GDM1 (cell line): ENCODE measurements around the gene FOXC1.

Experiments
- DNase-seq: peaks from one replicate; lab custom pipeline; 2025; lab: John Stamatoyannopoulos, UW

FOXC1 gene

GRCh38 chr6:1609648-1610496, at the start of gene FOXC1:
FOXC1 (plus strand) TSS chr6:1609915; CDS start chr6:1610446, 531 bp downstream.
- peak; percentile 63 for DNase-seq

- DNase-seq: no peak
These were observed 49.2 kb upstream of the FOXC1 start for GRCh38 chr6:1560281-1561058.

- DNase-seq: no peak
These were observed 48.4 kb upstream of the FOXC1 start for GRCh38 chr6:1561355-1561754.

- no peak for DNase-seq
These were observed 47.4 kb upstream of the FOXC1 start for GRCh38 chr6:1562171-1562955.

- no peak for DNase-seq
These were observed 40.3 kb upstream of the FOXC1 start for GRCh38 chr6:1569377-1569776.

GRCh38 chr6:1570848-1571247, 38.9 kb upstream of the FOXC1 start:
- DNase-seq: no peak

GRCh38 chr6:1572892-1573291, 36.8 kb upstream of the FOXC1 start:
- DNase-seq: no peak

GRCh38 chr6:1574083-1574761, 35.5 kb upstream of the FOXC1 start:
- no peak for DNase-seq

GRCh38 chr6:1574890-1575209, 34.9 kb upstream of the FOXC1 start:
- no peak for DNase-seq

GRCh38 chr6:1575210-1576041, 34.3 kb upstream of the FOXC1 start:
- no peak for DNase-seq

GRCh38 chr6:1576166-1576565, 33.5 kb upstream of the FOXC1 start:
- DNase-seq: no peak

GRCh38 chr6:1576711-1577110, 33.0 kb upstream of the FOXC1 start:
- no peak for DNase-seq

GRCh38 chr6:1577146-1577680, 32.5 kb upstream of the FOXC1 start:
- no peak for DNase-seq

GRCh38 chr6:1577896-1578745, 31.6 kb upstream of the FOXC1 start:
- no peak for DNase-seq

- DNase-seq: no peak
These were observed 30.6 kb upstream of the FOXC1 start for GRCh38 chr6:1579096-1579495.

GRCh38 chr6:1580109-1580508, 29.6 kb upstream of the FOXC1 start:
- no peak for DNase-seq

GRCh38 chr6:1580585-1580984, 29.1 kb upstream of the FOXC1 start:
- no peak for DNase-seq

- DNase-seq: no peak
These were observed 28.4 kb upstream of the FOXC1 start for GRCh38 chr6:1581120-1581991.

GRCh38 chr6:1584146-1584545, 25.6 kb upstream of the FOXC1 start:
- no peak for DNase-seq
